Measurements from ENCODE around the gene PPP6R1. TPM values are rescaled to one million over a fixed set of nuclear protein-coding genes. Genes with fewer than 3 reads are reported as not detected.

Gene PPP6R1
- total and polyA plus RNA-seq, 2 of the 13 experiments (the other 11 are each of a cell fraction or from before 2014, with no cell fraction given), result 25.8 to 54.0 TPM

GRCh38 chr19:55301459-55302317, 42.9 kb upstream of the PPP6R1 start (continued):
- TF ChIP-seq SNAPC4 (CRISPR knock-in tag; IDR thresholded peaks at IDR 0.05), result no peak
- TF ChIP-seq BHLHE40 (IDR thresholded peaks at IDR 0.05; ENCODE audit: low read length), result peak; percentile 48; the same call in 1 of the 2 replicates
- TF ChIP-seq ZNF343 (CRISPR knock-in tag; IDR thresholded peaks at IDR 0.05), result 0 out of 2 replicates have a peak, but pooled peaks have one; percentile 36
- TF ChIP-seq IKZF1 (IDR thresholded peaks at IDR 0.05), result no peak
- TF ChIP-seq DNMT3B (CRISPR knock-in tag; conservative IDR thresholded peaks at IDR 0.05), result no peak
- peak; percentile 57; the same call in 1 of the 2 replicates for TF ChIP-seq ZSCAN31 (CRISPR knock-in tag; IDR thresholded peaks at IDR 0.05; ENCODE audit: low read depth)
- no peak for TF ChIP-seq PITX1 (CRISPR knock-in tag; IDR thresholded peaks at IDR 0.05)
- no peak for TF ChIP-seq IKZF4 (CRISPR knock-in tag; IDR thresholded peaks at IDR 0.05; ENCODE audit: borderline replicate concordance, low read depth, not compliant biosample characterization)
- TF ChIP-seq CENPT (CRISPR knock-in tag; IDR thresholded peaks at IDR 0.05; ENCODE audit: low read depth), result no peak
- no peak for TF ChIP-seq DNMT1 (CRISPR knock-in tag; IDR thresholded peaks at IDR 0.05)
- peak; percentile 31 for TF ChIP-seq SAP130 (CRISPR knock-in tag; IDR thresholded peaks at IDR 0.05; ENCODE audit: low read depth)
- TF ChIP-seq SIN3A (IDR thresholded peaks at IDR 0.05; ENCODE audit: borderline replicate concordance, low read depth, low read length), result no peak
- TF ChIP-seq ZEB1 (IDR thresholded peaks at IDR 0.05; ENCODE audit: insufficient replicate concordance, low read depth), result no peak
- no peak for TF ChIP-seq KLF6 (CRISPR knock-in tag; IDR thresholded peaks at IDR 0.05)
- TF ChIP-seq ZNF446 (CRISPR knock-in tag; IDR thresholded peaks at IDR 0.05), result no peak
- TF ChIP-seq ARNT (IDR thresholded peaks at IDR 0.05), result no peak
- no peak for TF ChIP-seq RFX3 (CRISPR knock-in tag; IDR thresholded peaks at IDR 0.05)
- no peak for TF ChIP-seq ZNF597 (CRISPR knock-in tag; IDR thresholded peaks at IDR 0.05)
- TF ChIP-seq MED8 (CRISPR knock-in tag; IDR thresholded peaks at IDR 0.05; ENCODE audit: insufficient replicate concordance), result no peak
- no peak for TF ChIP-seq PAWR (CRISPR knock-in tag; IDR thresholded peaks at IDR 0.05; ENCODE audit: borderline replicate concordance)
- TF ChIP-seq ZNF772 (CRISPR knock-in tag; IDR thresholded peaks at IDR 0.05), result 0 out of 2 replicates have a peak, but pooled peaks have one; percentile 36
- TF ChIP-seq ELF4 (CRISPR knock-in tag; IDR thresholded peaks at IDR 0.05; ENCODE audit: borderline replicate concordance), result no peak
- TF ChIP-seq CHCHD3 (CRISPR knock-in tag; IDR thresholded peaks at IDR 0.05), result no peak
- TF ChIP-seq TSC22D2 (CRISPR knock-in tag; IDR thresholded peaks at IDR 0.05; ENCODE audit: borderline replicate concordance), result no peak
- no peak for TF ChIP-seq GATAD1 (CRISPR knock-in tag; IDR thresholded peaks at IDR 0.05)
